Testis (tissue), 2 donors: ENCODE data around the gene NLK.

ENCODE experiments used
- CTCF ChIP-seq, 3 experiments: fragments of 450-650 bp in 2 of 3; fragments of 200-600 bp in 1 of 3; sonication (generic) in 1 of 3; IDR thresholded peaks; one replicate each; pipeline ENCODE4 v1.5.1; 2016 to 2019; ENCODE audit warnings: antibody characterized with exemption in 3 of 3, mild to moderate bottlenecking in 2 of 3, moderate library complexity in 1 of 3
- POLR2A ChIP-seq: fragments of 450-650 bp; IDR thresholded peaks from one replicate; pipeline ENCODE4 v1.6.1; 2017; ENCODE audit warnings: antibody characterized with exemption, mild to moderate bottlenecking, moderate library complexity

- TF ChIP-seq CTCF (IDR thresholded peaks at IDR 0.05): no peak
- TF ChIP-seq POLR2A: no peak
Observed at GRCh38 chr17:28169621-28170349, 127.3 kb downstream of the NLK start.
